ENCODE data around the gene TXN.

DNA sequence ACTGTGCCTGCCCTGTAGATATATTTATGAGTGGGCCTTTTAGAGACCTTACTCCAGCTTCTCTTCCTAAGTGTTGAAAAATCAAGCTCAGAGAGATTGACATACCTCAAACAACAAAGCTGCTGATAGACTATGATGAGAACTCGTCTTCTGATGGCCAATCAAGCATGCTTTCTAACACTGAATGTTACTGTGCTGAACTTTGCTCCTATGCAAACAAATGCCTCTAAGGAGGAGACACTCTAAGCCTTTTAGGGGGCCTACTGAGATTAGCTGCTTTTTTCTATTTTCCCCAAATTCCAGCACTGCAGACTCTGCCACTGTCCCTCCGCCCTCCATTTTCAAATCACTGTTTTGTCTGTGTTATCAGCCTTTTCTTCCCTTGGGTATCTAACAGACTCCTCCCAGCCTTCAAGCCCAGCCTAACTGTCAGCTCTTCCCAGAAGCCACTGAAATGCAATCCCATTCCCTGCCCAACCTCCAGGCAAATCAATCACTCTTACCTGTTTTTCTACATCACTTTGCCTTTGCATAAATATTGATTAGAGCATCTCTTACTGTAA lies 41.8 kb upstream of the TXN start:
- TF ChIP-seq, protein P1, sequence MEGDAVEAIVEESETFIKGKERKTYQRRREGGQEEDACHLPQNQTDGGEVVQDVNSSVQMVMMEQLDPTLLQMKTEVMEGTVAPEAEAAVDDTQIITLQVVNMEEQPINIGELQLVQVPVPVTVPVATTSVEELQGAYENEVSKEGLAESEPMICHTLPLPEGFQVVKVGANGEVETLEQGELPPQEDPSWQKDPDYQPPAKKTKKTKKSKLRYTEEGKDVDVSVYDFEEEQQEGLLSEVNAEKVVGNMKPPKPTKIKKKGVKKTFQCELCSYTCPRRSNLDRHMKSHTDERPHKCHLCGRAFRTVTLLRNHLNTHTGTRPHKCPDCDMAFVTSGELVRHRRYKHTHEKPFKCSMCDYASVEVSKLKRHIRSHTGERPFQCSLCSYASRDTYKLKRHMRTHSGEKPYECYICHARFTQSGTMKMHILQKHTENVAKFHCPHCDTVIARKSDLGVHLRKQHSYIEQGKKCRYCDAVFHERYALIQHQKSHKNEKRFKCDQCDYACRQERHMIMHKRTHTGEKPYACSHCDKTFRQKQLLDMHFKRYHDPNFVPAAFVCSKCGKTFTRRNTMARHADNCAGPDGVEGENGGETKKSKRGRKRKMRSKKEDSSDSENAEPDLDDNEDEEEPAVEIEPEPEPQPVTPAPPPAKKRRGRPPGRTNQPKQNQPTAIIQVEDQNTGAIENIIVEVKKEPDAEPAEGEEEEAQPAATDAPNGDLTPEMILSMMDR (IDR thresholded peaks at IDR 0.05) = no peak
- TF ChIP-seq POLR2A (IDR thresholded peaks at IDR 0.05) = no peak
